A673 (cell line): ENCODE data around the gene MUC12. TPM values are rescaled to one million over a fixed set of nuclear protein-coding genes. Genes with fewer than 3 reads are reported as not detected.
"Not testable (repeated sequence)": the region's sequence is repeated elsewhere in the genome, so short reads cannot be mapped to it uniquely, and the experiment has no call there.

Experiments
- BruUV-seq: library from RNA; stranded (reverse); fragments of 400-500 nt; replicated peaks from 2 replicates; lab custom pipeline; 2021; lab: Mats Ljungman, UMichigan
- CTCF ChIA-PET: fragments of 300-600 bp; sonication (Branson Sonifier 250); formaldehyde crosslinking; loops from one replicate; lab custom pipeline; 2022; ENCODE audit warnings: antibody characterized with exemption; lab: Charles Lee
- POLR2A ChIA-PET: fragments of 300-600 bp; sonication (Branson Sonifier 250); formaldehyde crosslinking; loops from one replicate; lab custom pipeline; 2022; ENCODE audit warnings: antibody characterized with exemption; ENCODE audit not compliant: low non-redundant PET; lab: Charles Lee
- DNase-seq: peaks from one replicate; pipeline ENCODE4 v3.0.0-alpha.2; 2015; ENCODE audit warnings: low spot score
- H3K27ac ChIP-seq: fragments of 200-600 bp; sonication (generic); 2 replicates; pipeline ENCODE4 v1.5.1; 2016; ENCODE audit warnings: mixed run types, low read depth, mild to moderate bottlenecking, mixed read lengths, antibody characterized with exemption, low read length; ENCODE audit not compliant: poor library complexity, severe bottlenecking
- H3K27me3 ChIP-seq: fragments of 200-600 bp; sonication (generic); replicated peaks from 2 replicates; pipeline ENCODE4 v1.6.1; 2017; ENCODE audit warnings: mixed run types, low read depth, mild to moderate bottlenecking, mixed read lengths, antibody characterized with exemption, low read length; ENCODE audit not compliant: insufficient read depth, poor library complexity
- H3K36me3 ChIP-seq: fragments of 200-600 bp; sonication (generic); 2 replicates; pipeline ENCODE4 v1.6.1; 2016; ENCODE audit warnings: mixed run types, mild to moderate bottlenecking, mixed read lengths, antibody characterized with exemption, low read length; ENCODE audit not compliant: insufficient read depth, poor library complexity, severe bottlenecking
- H3K4me1 ChIP-seq: fragments of 200-600 bp; sonication (generic); 2 replicates; pipeline ENCODE4 v1.6.1; 2017; ENCODE audit warnings: mixed run types, mild to moderate bottlenecking, mixed read lengths, antibody characterized with exemption, low read length; ENCODE audit not compliant: insufficient read depth, poor library complexity, severe bottlenecking
- H3K4me3 ChIP-seq: fragments of 200-600 bp; sonication (generic); 2 replicates; pipeline ENCODE4 v1.5.1; 2016; ENCODE audit warnings: low read depth, mixed run types, mild to moderate bottlenecking, mixed read lengths, low read length; ENCODE audit not compliant: poor library complexity, severe bottlenecking
- H3K9me3 ChIP-seq: fragments of 200-600 bp; sonication (generic); 2 replicates; pipeline ENCODE4 v1.6.1; 2016; ENCODE audit warnings: mixed run types, low read depth, mild to moderate bottlenecking, mixed read lengths, antibody characterized with exemption, low read length; ENCODE audit not compliant: poor library complexity, severe bottlenecking
- EZH2 ChIP-seq: fragments of 200-600 bp; sonication (generic); IDR thresholded peaks from 2 replicates; pipeline ENCODE4 v1.6.1; 2017; ENCODE audit warnings: borderline replicate concordance, low read depth, mild to moderate bottlenecking, mixed read lengths, antibody characterized with exemption, low read length; ENCODE audit not compliant: poor library complexity, severe bottlenecking
- intact Hi-C: fragments of 100-400 bp; cut with micrococcal nuclease; formaldehyde crosslinking; loops from one replicate; pipeline ENCODE4 v1.10.0; 2022; ENCODE audit not compliant: unreplicated experiment
- total RNA-seq: library from RNA; stranded (reverse); gene quantifications from 2 replicates; pipeline ENCODE4 v1.2.3, GENCODE V29; 2021
- TF ChIP-seq, protein P1 (sequence below): fragments of 300-800, 200-600 bp; sonication (generic); conservative IDR thresholded peaks from 2 replicates; pipeline ENCODE4 v1.5.1; 2017; ENCODE audit warnings: low read depth, mild to moderate bottlenecking, antibody characterized with exemption, low read length, moderate library complexity, mixed read lengths

The MUC12 gene
- total RNA-seq, 1 experiment from 2014 or later = 0.67 TPM

DNA sequence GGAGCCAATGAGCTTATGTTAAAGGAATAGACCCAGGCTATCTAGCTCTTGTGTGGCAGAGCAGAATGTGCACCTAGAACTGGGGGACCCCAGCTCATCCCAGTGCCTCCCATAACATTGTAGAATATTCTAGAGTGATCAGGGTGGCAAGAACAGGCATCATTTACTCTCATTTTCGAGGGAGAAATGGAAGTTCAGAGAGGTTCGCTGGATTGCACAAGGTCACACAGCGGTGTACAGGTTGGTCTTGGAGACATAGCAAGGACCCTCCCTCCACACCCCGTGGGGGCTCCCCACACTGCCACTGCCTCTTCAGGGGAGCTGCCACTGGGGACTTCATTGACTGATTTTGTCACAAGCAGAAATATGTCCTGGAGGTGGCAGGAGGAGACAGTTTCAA is 8.9 kb downstream of the MUC12 start:
- no peaks in the 10 kb centered on the region for H3K36me3 ChIP-seq
- no peak overlapping the region for H3K4me3 ChIP-seq
- no peaks in the 10 kb centered on the region for H3K27me3 ChIP-seq
- DNase-seq = no peak
- CTCF ChIA-PET = no interaction called here
- no peak for TF ChIP-seq EZH2
- TF ChIP-seq, protein P1, sequence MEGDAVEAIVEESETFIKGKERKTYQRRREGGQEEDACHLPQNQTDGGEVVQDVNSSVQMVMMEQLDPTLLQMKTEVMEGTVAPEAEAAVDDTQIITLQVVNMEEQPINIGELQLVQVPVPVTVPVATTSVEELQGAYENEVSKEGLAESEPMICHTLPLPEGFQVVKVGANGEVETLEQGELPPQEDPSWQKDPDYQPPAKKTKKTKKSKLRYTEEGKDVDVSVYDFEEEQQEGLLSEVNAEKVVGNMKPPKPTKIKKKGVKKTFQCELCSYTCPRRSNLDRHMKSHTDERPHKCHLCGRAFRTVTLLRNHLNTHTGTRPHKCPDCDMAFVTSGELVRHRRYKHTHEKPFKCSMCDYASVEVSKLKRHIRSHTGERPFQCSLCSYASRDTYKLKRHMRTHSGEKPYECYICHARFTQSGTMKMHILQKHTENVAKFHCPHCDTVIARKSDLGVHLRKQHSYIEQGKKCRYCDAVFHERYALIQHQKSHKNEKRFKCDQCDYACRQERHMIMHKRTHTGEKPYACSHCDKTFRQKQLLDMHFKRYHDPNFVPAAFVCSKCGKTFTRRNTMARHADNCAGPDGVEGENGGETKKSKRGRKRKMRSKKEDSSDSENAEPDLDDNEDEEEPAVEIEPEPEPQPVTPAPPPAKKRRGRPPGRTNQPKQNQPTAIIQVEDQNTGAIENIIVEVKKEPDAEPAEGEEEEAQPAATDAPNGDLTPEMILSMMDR = no peak
- no peak overlapping the region for H3K27ac ChIP-seq
- no TSS peak for BruUV-seq
- POLR2A ChIA-PET = no interaction called here
- no peaks in the 10 kb centered on the region for H3K9me3 ChIP-seq
- intact Hi-C loops = no loop called here
- no peaks in the 10 kb centered on the region for H3K4me1 ChIP-seq

DNA sequence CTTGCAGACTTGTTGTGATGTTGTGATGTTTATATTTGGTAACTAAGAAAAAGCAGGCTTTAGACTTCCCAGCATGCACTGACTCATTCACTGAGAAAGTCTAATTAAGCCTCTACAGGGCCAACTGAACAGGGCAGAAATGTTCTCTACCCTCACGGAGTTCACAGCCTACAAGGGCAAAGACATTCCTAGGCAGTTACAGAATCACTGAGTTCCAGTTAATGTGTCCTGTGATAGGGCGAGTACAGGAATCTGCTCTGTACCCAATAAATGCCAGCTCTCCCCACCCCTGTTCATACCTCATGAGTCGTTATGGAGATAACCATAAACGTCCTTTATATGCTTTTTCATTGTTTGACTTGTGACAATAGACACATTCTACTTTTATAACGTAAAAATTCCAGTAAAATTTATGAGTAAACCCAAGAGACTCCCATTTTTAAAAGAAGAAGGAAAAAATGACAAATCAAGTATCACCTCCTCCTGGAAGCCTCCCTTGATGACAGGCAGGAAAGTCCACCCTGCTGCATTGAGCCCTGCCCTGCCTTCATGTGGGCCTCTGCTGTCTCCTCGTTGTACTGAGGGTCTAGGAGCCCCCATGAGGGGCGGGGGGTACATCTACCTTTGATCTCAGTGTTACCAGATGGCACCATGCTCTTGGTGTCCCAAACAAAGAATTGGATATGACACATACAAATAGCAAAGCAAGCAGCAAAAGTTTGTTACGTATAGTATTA is 14.3 kb downstream of the MUC12 start:
- no peak for DNase-seq
- TF ChIP-seq EZH2 = no peak
- TF ChIP-seq, protein P1 = no peak

DNA sequence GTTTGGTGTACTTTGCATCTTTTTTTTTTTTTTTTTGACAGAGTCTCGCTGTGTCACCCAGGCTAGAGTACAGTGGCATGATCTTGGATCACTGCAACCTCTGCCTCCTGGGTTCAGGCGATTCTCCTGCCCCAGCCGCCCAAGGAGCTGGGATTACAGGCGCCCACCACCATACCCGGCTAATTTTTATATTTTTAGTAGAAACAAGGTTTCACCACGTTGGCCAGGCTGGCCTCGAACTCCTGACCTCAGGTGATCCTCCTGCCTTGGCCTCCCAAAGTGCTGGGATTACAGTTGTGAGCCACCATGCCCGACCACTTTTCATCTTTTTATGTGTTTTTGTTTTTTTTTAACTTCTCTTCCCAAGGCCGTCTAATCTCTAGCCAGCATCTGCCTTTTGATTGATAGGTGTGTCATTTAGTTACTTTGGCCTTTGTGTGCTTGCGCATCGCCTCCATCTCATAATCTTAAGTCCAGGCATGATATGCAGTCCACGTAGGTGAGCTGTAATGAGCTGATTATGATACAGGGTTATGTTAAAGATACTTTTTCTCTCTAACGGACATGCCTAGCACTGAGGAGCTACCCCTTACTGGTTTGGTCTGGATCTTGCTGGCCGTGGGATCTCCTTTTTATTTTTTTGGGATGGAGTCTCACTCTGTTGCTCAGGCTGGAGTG is 15.0 kb downstream of the MUC12 start:
- POLR2A ChIA-PET, H3K27me3 ChIP-seq, H3K4me1 ChIP-seq, DNase-seq, CTCF ChIA-PET, H3K27ac ChIP-seq, H3K4me3 ChIP-seq, BruUV-seq, intact Hi-C loops, H3K9me3 ChIP-seq, H3K36me3 ChIP-seq: not testable (repeated sequence)

More for the DNA sequence above, 14.3 kb downstream of the MUC12 start:
- H3K4me1 ChIP-seq = no peaks in the 10 kb centered on the region
- no TSS peak for BruUV-seq
- ChIA-PET CTCF (no interaction called here), POLR2A (no interaction called here)
- intact Hi-C loops = no loop called here
- H3K36me3 ChIP-seq = no peaks in the 10 kb centered on the region
- H3K9me3 ChIP-seq = no peaks in the 10 kb centered on the region
- no peaks in the 10 kb centered on the region for H3K27me3 ChIP-seq
- no peak overlapping the region for H3K27ac ChIP-seq
- H3K4me3 ChIP-seq = no peak overlapping the region

DNA sequence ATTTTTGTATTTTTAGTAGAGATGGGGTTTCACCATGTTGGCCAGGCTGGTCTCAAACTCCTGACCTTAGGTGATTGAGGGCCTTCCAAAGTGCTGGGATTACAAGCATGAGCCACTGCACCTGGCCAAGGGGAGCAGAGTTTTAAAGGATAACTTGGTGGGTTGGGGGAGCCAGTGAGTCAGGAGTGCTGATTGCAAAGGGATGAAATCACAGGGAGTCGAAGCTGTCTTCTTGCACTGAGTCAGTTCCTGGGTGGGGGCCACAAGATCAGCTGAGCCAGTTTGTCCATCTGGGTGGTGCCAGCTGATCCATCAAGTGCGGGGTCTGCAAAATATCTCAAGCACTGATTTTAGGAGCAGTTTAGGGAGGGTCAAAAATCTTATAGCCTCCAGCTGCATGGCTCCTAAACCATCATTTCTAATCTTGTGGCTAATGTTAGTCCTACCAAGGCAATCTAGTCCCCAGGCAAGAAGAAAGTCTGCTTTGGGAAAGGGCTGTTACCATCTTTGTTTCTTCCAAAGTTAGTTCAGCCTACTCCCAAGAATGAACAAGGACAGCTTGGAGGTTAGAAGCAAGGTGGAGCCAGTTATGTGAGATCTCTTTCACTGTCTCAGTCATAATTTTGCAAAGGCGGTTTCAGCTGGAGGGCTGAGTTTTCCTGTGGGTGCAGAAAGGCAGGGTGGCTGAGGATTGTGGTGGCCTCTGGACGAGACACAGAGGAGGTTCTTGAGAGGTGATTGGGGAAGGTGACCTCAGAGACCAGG is 15.8 kb downstream of the MUC12 start:
- H3K27ac ChIP-seq, H3K4me3 ChIP-seq, BruUV-seq, CTCF ChIA-PET, POLR2A ChIA-PET, DNase-seq, intact Hi-C loops, H3K36me3 ChIP-seq, H3K4me1 ChIP-seq, H3K27me3 ChIP-seq, H3K9me3 ChIP-seq: not testable (repeated sequence)
